CD4-positive, alpha-beta T cell treated with Interleukin-2 at 100 ng/mL for 4 hours (primary cell): ENCODE measurements around the gene ANKRD27.
"Not testable (repeated sequence)": the region's sequence is repeated elsewhere in the genome, so short reads cannot be mapped to it uniquely, and the experiment has no call there.

Experiments
- DNase-seq: peaks from one replicate; pipeline ENCODE4 v3.0.0-alpha.2; 2020; ENCODE audit warnings: low spot score

ANKRD27 gene

DNA sequence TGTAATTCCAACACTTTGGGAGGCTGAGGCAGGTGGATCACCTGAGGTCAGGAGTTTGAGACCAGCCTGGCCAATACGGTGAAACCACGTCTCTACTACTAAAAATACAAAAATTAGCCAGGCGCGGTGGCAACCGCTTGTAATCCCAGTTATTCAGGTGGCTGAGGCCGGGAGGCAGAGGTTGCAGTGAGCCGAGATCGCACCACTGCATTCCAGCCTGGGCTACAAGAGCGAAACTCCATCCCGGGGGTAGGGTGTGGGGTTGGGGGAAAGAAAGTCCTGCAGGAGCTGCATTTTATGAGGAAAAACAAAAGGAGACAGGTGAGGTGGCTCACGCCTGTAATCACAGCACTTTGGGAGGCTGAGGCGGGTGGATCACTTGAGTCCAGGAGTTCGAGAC is 22.6 kb downstream of the ANKRD27 start:
- DNase-seq = not testable (repeated sequence)

DNA sequence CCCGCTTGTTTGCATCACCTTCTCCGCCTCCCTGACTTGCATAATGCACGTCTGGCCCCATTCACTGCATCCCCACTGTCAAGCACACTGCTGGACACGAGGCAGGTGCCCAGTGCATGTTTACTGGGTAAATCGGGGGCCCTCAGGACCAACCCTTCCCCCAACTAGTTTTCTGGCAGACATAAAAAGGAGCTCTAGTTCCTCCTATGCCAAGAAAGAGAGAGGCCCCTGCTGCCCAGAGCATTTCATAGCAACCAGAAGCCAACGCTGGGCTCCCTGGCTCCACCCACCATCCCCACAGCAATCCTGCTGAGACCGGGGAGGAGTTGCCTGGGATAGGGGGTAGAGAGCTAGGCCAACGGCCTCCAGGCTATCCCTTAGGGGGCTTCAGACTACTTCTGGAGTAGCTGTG is 23.2 kb downstream of the ANKRD27 start:
- DNase-seq = no peak

GRCh38 chr19:32650671-32651070 is 24.3 kb downstream of the ANKRD27 start:
- no peak for DNase-seq

DNA sequence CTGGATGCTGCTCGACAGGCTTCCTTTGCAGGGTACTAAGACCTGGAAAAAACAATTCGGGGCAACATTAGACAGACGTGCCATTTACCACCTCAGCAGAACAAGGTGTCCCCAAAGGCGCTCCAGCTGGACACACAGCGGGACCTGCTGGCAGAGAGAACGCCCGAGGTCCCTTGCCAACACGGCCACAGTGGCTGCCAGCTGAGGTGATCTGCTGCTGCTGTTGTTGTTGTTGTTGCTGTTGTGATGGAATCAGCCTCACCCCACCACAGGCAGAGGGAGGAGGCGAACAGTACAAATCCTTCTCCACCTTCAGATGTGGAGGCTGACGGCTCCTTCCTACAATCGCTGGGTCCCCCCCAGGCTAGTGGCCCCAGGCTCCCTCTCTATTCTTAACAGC is 25.2 kb downstream of the ANKRD27 start:
- DNase-seq = no peak

- no peak for DNase-seq
These were observed 27.6 kb downstream of the ANKRD27 start for GRCh38 chr19:32647361-32647760.

DNA sequence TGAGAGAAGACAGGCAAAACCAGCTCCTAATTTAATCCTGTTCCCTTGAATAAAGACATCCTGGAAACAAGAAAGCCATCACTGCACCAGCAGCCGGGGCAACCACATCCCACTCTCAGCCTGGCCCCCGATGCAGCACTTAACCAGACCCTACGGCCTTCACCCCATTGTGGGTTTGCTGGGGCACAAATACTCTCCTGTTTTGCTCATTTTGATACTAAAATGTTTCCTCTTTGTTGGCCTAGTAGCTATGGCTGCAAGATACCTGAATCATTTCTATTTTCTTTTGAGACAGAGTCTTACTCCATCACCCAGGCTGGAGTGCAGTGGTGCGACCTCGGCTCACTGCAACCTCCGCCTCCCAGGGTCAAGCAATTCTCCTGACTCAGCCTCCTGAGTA is 28.4 kb downstream of the ANKRD27 start:
- no peak for DNase-seq

DNA sequence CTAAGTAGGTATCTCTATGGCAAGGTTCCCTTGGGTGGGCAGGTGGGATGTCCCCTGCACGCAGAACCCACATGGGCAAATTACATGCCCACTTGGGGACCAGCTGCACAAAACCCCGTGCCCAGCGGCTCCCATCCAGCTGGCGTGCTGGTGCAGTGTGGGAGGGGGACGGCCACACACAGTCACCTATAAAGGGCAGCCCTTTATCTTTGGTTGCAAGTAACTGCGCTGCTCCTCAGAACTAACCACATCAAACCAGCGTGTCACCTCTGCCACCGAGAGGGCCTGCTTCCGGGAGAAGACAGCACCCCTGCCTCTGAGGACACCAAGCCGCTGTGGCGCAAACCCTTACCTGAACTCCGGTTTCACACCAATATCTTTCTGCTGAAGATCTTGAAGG is 32.2 kb downstream of the ANKRD27 start:
- DNase-seq = peak; percentile 74

GRCh38 chr19:32638625-32639024 is 36.4 kb downstream of the ANKRD27 start:
- no peak for DNase-seq

DNA sequence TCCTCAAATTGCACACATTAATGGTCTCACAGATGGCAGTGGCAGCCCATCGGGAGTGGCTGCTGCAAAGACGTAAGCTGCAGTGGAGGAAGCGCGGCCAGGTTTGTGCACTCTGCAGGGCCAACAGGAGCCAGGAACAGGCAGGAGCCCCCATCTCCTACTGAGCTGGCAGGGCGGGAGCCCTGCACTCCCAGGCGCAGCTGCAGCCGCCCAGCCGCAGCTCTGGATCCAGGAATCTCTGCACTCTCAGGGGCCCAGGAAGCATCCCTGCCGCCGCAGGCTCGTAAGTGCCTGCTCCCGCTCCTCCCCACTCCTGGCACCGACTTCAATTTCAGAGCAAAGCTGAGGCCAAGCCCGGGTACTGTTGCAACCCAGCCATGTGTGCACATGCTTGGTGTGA is 37.5 kb downstream of the ANKRD27 start:
- DNase-seq = no peak

DNA sequence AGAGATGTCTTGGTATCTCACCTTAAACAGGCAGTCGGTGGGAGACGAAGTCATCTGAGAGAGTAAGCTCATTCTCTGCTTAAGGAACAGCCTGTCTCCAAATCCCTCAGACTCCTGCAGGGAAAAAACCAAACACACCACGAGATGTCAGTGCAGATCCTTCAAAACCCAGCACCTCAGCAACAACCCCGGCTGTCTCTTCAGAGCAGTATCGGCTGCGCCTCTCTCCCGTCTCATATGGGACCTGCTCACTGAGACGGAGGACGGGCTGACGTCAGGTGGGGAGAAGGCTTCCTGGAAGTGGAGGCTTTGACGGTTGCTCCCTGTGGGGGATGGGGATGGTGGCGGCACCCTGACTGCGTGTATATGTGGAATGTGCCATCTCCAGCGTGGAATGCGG is 43.6 kb downstream of the ANKRD27 start:
- no peak for DNase-seq

- no peak for DNase-seq
These were observed 44.6 kb downstream of the ANKRD27 start for GRCh38 chr19:32630338-32630737.

DNA sequence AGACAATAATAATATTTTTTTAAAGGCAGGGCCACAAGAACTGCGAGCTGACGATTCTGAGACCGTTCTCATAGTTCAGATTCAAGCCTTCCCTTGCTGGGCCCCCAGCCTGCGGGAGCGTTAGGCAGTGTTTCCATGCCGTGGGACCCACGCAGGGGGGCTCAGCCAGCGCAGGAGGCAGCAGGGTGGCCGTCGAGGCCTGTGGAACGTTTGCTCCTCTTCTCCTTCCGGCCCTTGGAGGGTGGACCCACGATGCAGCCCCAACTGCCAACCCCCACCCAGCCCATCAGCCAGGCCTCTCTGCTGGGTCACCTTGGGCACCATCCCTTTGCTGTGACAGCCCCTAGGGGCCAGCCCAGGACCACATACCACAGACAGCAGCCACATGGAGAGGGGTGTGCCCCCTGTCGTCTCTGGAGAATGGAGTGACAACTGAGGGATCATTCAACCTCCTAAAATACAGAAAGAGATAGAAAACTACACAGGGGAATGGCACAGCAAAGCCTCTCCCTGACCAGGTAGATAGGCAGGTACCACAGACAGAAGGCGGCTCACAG is 47.2 kb downstream of the ANKRD27 start:
- DNase-seq = no peak

GRCh38 chr19:32626969-32627368 is 48.0 kb downstream of the ANKRD27 start:
- DNase-seq = no peak

- DNase-seq = no peak
These were observed 50.6 kb downstream of the ANKRD27 start for GRCh38 chr19:32624410-32624809.

DNA sequence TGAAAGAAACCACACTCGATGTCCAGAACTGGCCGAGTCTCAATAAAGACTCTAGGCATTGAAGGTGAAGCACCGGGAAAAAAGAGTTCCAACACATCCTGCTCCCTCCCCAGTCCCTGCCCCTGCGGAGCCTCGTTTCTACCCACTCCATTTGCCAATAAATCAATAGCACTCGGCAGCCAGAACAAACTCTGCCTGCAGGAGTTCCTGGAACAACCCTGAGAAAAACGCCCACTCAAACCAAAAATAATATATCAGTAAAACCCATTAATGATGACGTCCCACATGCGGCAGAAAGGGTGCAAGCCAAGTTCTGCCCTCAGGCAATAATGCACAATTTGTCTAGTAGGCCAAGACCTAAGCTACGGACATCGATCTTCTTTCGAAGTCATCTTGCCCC is 53.0 kb downstream of the ANKRD27 start:
- DNase-seq = no peak

- no peak for DNase-seq
These were observed 55.8 kb downstream of the ANKRD27 start for GRCh38 chr19:32619051-32619685.

- no peak for DNase-seq
These were observed 59.4 kb downstream of the ANKRD27 start for GRCh38 chr19:32615569-32615968.

DNA sequence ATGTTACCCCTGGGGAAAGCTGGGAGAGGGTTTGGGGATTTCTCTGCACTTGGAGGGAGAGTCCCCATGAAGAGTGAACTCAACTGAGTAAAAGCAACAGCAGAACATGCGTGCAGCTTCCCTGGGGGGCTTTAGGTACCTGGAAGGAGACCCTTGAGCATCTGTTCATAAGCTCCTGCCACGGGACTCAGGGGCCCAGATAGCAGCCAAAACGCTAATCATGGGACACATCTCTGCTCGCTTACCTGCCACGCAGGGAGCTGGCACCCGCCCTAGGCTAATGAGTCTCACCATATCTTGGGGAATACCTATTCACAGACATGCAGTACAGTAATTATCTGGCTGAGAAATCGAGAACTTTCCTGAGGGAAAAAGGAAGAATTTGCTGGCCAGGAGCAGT is 60.1 kb downstream of the ANKRD27 start:
- no peak for DNase-seq

GRCh38 chr19:32613008-32613407 is 62.0 kb downstream of the ANKRD27 start:
- no peak for DNase-seq

DNA sequence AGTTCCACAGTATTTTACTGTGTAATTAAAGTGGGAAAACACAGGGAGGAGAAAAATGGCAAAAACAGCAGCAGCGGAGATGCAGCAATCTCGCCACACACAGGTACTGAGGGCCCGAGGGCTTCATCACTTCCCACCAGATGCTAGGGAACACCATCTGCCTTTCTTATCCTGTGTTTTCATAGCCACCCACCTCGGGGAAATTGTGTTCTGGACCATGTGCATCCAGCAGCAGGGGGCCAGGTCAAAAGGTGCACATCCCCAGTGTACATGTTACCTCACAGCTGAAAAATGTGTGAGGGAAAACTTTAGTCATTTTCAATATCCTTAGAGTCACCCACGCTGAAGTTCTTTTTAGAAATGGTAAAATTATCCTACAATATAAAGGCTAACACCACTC is 63.8 kb downstream of the ANKRD27 start:
- DNase-seq = no peak

- DNase-seq = no peak
These were observed 67.5 kb downstream of the ANKRD27 start for GRCh38 chr19:32607479-32607878.

GRCh38 chr19:32606289-32606688 is 68.7 kb downstream of the ANKRD27 start:
- no peak for DNase-seq

GRCh38 chr19:32605544-32605943 is 69.4 kb downstream of the ANKRD27 start:
- no peak for DNase-seq

DNA sequence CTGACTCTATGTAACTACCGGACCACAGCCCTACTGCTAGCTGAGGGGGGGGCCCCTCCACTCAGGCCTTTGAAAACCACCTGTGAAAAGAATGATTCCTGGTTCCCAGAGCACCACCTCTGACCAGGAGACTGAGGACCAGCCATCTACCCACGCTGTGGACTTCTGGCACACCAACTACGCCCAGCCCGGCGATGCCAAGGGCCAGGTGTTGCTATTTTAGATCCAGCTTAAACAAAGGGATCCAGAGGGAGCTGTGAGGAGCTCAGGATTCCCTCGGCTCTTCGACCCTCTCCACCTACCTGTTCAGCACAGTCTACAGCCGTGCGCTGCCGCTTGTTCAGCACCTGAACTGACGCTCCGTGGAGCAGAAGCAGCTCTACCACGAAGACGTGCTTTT is 71.0 kb downstream of the ANKRD27 start:
- no peak for DNase-seq
